Calu3 (cell line): ENCODE results near the gene SNX10. TPM values are rescaled to one million over a fixed set of nuclear protein-coding genes. Genes with fewer than 3 reads are reported as not detected.

ENCODE experiments used
- BruUV-seq: library from RNA; stranded (reverse); fragments of 400-500 nt; replicated peaks from 2 replicates; lab custom pipeline; 2021; lab: Mats Ljungman, UMichigan
- CTCF ChIA-PET: fragments of 300-600 bp; sonication (Branson Sonifier 250); formaldehyde crosslinking; loops from one replicate; lab custom pipeline; 2022; ENCODE audit warnings: antibody characterized with exemption; lab: Charles Lee
- DNase-seq: peaks from one replicate; pipeline ENCODE4 v3.0.0; 2022
- H3K27ac Mint-ChIP-seq: one replicate; pipeline ENCODE4 v1.8.0; 2022; ENCODE audit warnings: mixed read lengths; ENCODE audit not compliant: unreplicated experiment
- H3K27me3 Mint-ChIP-seq: one replicate; pipeline ENCODE4 v1.8.0; 2022; ENCODE audit warnings: mixed read lengths; ENCODE audit not compliant: unreplicated experiment
- H3K36me3 Mint-ChIP-seq: one replicate; pipeline ENCODE4 v1.8.0; 2022; ENCODE audit warnings: mild to moderate bottlenecking, moderate library complexity, mixed read lengths; ENCODE audit not compliant: insufficient read depth, unreplicated experiment
- H3K4me1 Mint-ChIP-seq: one replicate; pipeline ENCODE4 v1.8.0; 2022; ENCODE audit warnings: mild to moderate bottlenecking, low read depth, mixed read lengths; ENCODE audit not compliant: unreplicated experiment
- H3K4me3 Mint-ChIP-seq: one replicate; pipeline ENCODE4 v1.8.0; 2022; ENCODE audit warnings: mild to moderate bottlenecking, low read depth, moderate library complexity, mixed read lengths; ENCODE audit not compliant: unreplicated experiment
- H3K9me3 Mint-ChIP-seq: one replicate; pipeline ENCODE4 v1.8.0; 2022; ENCODE audit warnings: low read depth, mixed read lengths; ENCODE audit not compliant: unreplicated experiment
- CTCF ChIP-seq: fragments of 200-600 bp; IDR thresholded peaks from one replicate; pipeline ENCODE4 v1.8.0; 2022; ENCODE audit warnings: antibody characterized with exemption; ENCODE audit not compliant: unreplicated experiment
- intact Hi-C: fragments of 100-400 bp; cut with micrococcal nuclease; formaldehyde crosslinking; loops from one replicate; pipeline ENCODE4 v1.10.0; 2022; ENCODE audit not compliant: unreplicated experiment
- total RNA-seq: library from RNA; stranded (reverse); gene quantifications from 2 replicates; pipeline ENCODE4 v1.2.3, GENCODE V29; 2022

SNX10 gene
- total RNA-seq, 1 experiment from 2014 or later, result 22.1 TPM

GRCh38 chr7:26378016-26378415, 86.4 kb downstream of the SNX10 start:
- DNase-seq, result no peak
- CTCF ChIA-PET, result interaction anchor here (0.6 to 2.1 kb wide), 7 partner anchors 8 to 289 kb away, joined by 3 to 20 read pairs (median 4); no protein-coding TSS in a partner anchor
- BruUV-seq, result no TSS peak
- H3K4me3 Mint-ChIP-seq, result no peak overlapping the region
- H3K27me3 Mint-ChIP-seq, result no peaks in the 10 kb centered on the region
- intact Hi-C loops, result no loop called here
- no peak for TF ChIP-seq CTCF
- no peak overlapping the region for H3K27ac Mint-ChIP-seq
- peaks cover 14% of the 10 kb centered on the region for H3K36me3 Mint-ChIP-seq
- no peaks in the 10 kb centered on the region for H3K9me3 Mint-ChIP-seq
- peaks cover 6% of the 10 kb centered on the region for H3K4me1 Mint-ChIP-seq

DNA sequence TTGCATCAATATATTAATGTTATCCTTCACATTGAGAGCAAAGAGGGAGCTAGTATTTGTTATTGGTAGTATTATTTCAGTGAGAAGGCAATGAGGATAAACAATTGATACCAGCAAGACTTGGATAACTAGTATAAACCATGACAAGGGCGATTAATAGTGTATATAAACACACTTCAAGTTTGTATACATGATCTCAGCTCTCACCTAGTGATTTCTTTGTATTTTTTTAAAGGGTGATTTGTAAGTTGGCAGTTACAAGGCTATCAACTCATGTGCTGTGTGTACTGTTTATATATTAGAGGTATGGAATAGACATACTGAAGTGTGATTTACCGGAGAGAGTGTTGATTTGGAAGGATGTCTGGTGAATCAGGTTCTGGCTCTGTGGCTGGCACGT, 88.0 kb downstream of the SNX10 start:
- H3K36me3 Mint-ChIP-seq, result peaks cover 14% of the 10 kb centered on the region

GRCh38 chr7:26381476-26382353, 90.1 kb downstream of the SNX10 start:
- no TSS peak for BruUV-seq
- no peaks in the 10 kb centered on the region for H3K9me3 Mint-ChIP-seq
- H3K36me3 Mint-ChIP-seq, result peaks cover 6% of the 10 kb centered on the region
- intact Hi-C loops, result no loop called here
- H3K27me3 Mint-ChIP-seq, result no peaks in the 10 kb centered on the region
- CTCF ChIA-PET, result interaction anchor here (1.0 to 1.6 kb wide), 2 partner anchors 9 to 14 kb away, joined by 3 to 4 read pairs; no protein-coding TSS in a partner anchor
- H3K4me3 Mint-ChIP-seq, result no peak overlapping the region
- H3K4me1 Mint-ChIP-seq, result peaks cover 6% of the 10 kb centered on the region
- no peak for TF ChIP-seq CTCF
- DNase-seq, result no peak
- no peak overlapping the region for H3K27ac Mint-ChIP-seq

More for the DNA sequence above, 88.0 kb downstream of the SNX10 start:
- H3K27ac Mint-ChIP-seq, result no peak overlapping the region
- H3K9me3 Mint-ChIP-seq, result no peaks in the 10 kb centered on the region
- H3K4me1 Mint-ChIP-seq, result peaks cover 6% of the 10 kb centered on the region
- no peaks in the 10 kb centered on the region for H3K27me3 Mint-ChIP-seq
- DNase-seq, result no peak
- H3K4me3 Mint-ChIP-seq, result no peak overlapping the region
- CTCF ChIA-PET, result no interaction called here
- intact Hi-C loops, result no loop called here
- no peak for TF ChIP-seq CTCF
- no TSS peak for BruUV-seq

- no peak overlapping the region for H3K4me3 Mint-ChIP-seq
- no peaks in the 10 kb centered on the region for H3K27me3 Mint-ChIP-seq
- no peak overlapping the region for H3K27ac Mint-ChIP-seq
- H3K9me3 Mint-ChIP-seq, result no peaks in the 10 kb centered on the region
- intact Hi-C loops, result no loop called here
- no peaks in the 10 kb centered on the region for H3K36me3 Mint-ChIP-seq
- TF ChIP-seq CTCF, result no peak
- BruUV-seq, result no TSS peak
- DNase-seq, result no peak
- no peaks in the 10 kb centered on the region for H3K4me1 Mint-ChIP-seq
- CTCF ChIA-PET, result interaction anchor here (0.7 to 1.3 kb wide), 2 partner anchors 15 to 130 kb away, joined by 3 read pairs; no protein-coding TSS in a partner anchor
These were observed 93.6 kb downstream of the SNX10 start for GRCh38 chr7:26385240-26385639.
